SU-DHL-6 (cell line): Measurements from ENCODE around the gene MON2.
"Not testable (repeated sequence)": the region's sequence is repeated elsewhere in the genome, so short reads cannot be mapped to it uniquely, and the experiment has no call there.

Experiments
- H2AFZ ChIP-seq: fragments of 200-600 bp; sonication (generic); 2 replicates; pipeline ENCODE4 v1.6.1; 2014; ENCODE audit warnings: low read depth, mild to moderate bottlenecking, moderate library complexity, mixed read lengths, antibody characterized with exemption, low read length; ENCODE audit not compliant: severe bottlenecking
- H3F3A ChIP-seq: fragments of 200-600 bp; shearing (Covaris generic); 2 replicates; pipeline ENCODE4 v1.6.0; 2016; ENCODE audit warnings: antibody characterized with exemption, mild to moderate bottlenecking; ENCODE audit not compliant: insufficient read depth
- H3K27ac ChIP-seq: fragments of 200-600 bp; sonication (generic); 2 replicates; pipeline ENCODE4 v1.5.1; 2016; ENCODE audit warnings: low read depth, mild to moderate bottlenecking, low read length, moderate library complexity, mixed read lengths
- H3K27me3 ChIP-seq: fragments of 200-600 bp; sonication (generic), shearing (Covaris generic); 2 replicates; pipeline ENCODE4 v1.6.0; 2014; ENCODE audit warnings: mild to moderate bottlenecking, low read length
- H3K36me3 ChIP-seq: fragments of 200-600 bp; sonication (generic); 2 replicates; pipeline ENCODE4 v1.6.1; 2014; ENCODE audit warnings: mild to moderate bottlenecking, low read length, mixed read lengths
- H3K4me2 ChIP-seq: fragments of 300-600, 200-600 bp; shearing (Covaris generic), sonication (generic); 2 replicates; pipeline ENCODE4 v1.6.0; 2014; ENCODE audit warnings: low read length, low read depth, mild to moderate bottlenecking; ENCODE audit not compliant: poor library complexity, severe bottlenecking
- H3K4me3 ChIP-seq: fragments of 200-600 bp; sonication (generic); 2 replicates; pipeline ENCODE4 v1.5.1; 2014; ENCODE audit warnings: antibody characterized with exemption, low read length, mild to moderate bottlenecking, mixed read lengths; ENCODE audit not compliant: insufficient read depth, poor library complexity, severe bottlenecking
- H3K79me2 ChIP-seq: fragments of 200-600 bp; sonication (generic); 2 replicates; pipeline ENCODE4 v1.6.1; 2014; ENCODE audit warnings: mild to moderate bottlenecking, low read length, moderate library complexity; ENCODE audit not compliant: insufficient read depth
- H3K9ac ChIP-seq: fragments of 200-600 bp; sonication (generic); 2 replicates; pipeline ENCODE4 v1.7.0; 2014; ENCODE audit warnings: mild to moderate bottlenecking, low read length
- H3K9me2 ChIP-seq: fragments of 200-600 bp; sonication (generic); replicated peaks from 2 replicates; pipeline ENCODE4 v1.6.1; 2014; ENCODE audit warnings: low read length; ENCODE audit not compliant: insufficient read depth
- H3K9me3 ChIP-seq: fragments of 200-600 bp; sonication (generic); 2 replicates; pipeline ENCODE4 v1.6.1; 2014; ENCODE audit warnings: low read length, mixed read lengths; ENCODE audit not compliant: insufficient read depth
- H4K20me1 ChIP-seq: fragments of 200-600 bp; sonication (generic); 2 replicates; pipeline ENCODE4 v1.6.1; 2014; ENCODE audit warnings: low read depth, mild to moderate bottlenecking, antibody characterized with exemption, low read length, moderate library complexity, mixed read lengths
- EZH2phosphoT487 ChIP-seq: fragments of 200-600 bp; sonication (generic), shearing (Covaris generic); conservative IDR thresholded peaks from 2 replicates; pipeline ENCODE4 v1.6.1; 2018; ENCODE audit warnings: mild to moderate bottlenecking, antibody characterized with exemption, low read length, moderate library complexity, mixed read lengths
- TF ChIP-seq, protein P1 (sequence below): fragments of 200-600 bp; sonication (generic); IDR thresholded peaks from one replicate; pipeline ENCODE4 v1.5.1; 2017; ENCODE audit warnings: antibody characterized with exemption, mild to moderate bottlenecking, low read length, moderate library complexity; ENCODE audit not compliant: insufficient read depth, poor library complexity, severe bottlenecking

MON2 gene

GRCh38 chr12:62505786-62506185 is 39.2 kb downstream of the MON2 start:
- Histone ChIP-seq H3K79me2 (0 out of 2 replicates have a peak, but pooled peaks cover 3% of the 10 kb centered on the region), H4K20me1 (no peaks in the 10 kb centered on the region), H3K9me2 (no peaks in the 10 kb centered on the region), H3K36me3 (peaks cover 30% of the 10 kb centered on the region), H3K9me3 (no peaks in the 10 kb centered on the region), H2AFZ (no peak overlapping the region), H3K4me3 (no peak overlapping the region), H3F3A (no peaks in the 10 kb centered on the region), H3K27ac (no peak overlapping the region), H3K9ac (no peak overlapping the region), H3K27me3 (no peaks in the 10 kb centered on the region), H3K4me2 (no peak overlapping the region)
- TF ChIP-seq EZH2phosphoT487 = no peak
- TF ChIP-seq, protein P1, sequence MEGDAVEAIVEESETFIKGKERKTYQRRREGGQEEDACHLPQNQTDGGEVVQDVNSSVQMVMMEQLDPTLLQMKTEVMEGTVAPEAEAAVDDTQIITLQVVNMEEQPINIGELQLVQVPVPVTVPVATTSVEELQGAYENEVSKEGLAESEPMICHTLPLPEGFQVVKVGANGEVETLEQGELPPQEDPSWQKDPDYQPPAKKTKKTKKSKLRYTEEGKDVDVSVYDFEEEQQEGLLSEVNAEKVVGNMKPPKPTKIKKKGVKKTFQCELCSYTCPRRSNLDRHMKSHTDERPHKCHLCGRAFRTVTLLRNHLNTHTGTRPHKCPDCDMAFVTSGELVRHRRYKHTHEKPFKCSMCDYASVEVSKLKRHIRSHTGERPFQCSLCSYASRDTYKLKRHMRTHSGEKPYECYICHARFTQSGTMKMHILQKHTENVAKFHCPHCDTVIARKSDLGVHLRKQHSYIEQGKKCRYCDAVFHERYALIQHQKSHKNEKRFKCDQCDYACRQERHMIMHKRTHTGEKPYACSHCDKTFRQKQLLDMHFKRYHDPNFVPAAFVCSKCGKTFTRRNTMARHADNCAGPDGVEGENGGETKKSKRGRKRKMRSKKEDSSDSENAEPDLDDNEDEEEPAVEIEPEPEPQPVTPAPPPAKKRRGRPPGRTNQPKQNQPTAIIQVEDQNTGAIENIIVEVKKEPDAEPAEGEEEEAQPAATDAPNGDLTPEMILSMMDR = no peak

DNA sequence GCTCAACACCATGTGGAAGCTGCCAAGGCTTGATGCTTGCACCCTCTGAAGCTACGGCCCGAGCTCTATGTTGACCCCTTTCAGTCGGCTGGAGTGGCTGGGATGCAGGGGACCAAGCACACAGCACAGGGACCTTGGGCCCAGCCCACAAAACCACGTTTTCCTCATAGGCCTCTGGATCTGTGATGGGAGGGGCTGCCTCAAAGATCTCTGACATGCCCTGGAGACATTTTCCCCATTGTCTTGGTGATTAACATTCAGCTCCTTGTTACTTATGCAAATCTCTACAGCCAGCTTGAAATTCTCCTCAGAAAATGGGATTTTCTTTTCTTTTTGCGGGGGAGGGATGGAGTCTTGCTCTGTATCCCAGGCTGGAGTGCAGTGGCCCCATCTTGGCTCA is 46.3 kb downstream of the MON2 start:
- Histone ChIP-seq H3K9me2 (no peaks in the 10 kb centered on the region), H3F3A (no peaks in the 10 kb centered on the region), H4K20me1 (no peaks in the 10 kb centered on the region), H3K27ac (no peak overlapping the region), H3K4me2 (no peak overlapping the region), H3K9ac (no peak overlapping the region), H2AFZ (no peak overlapping the region), H3K36me3 (peaks cover 26% of the 10 kb centered on the region), H3K79me2 (no peaks in the 10 kb centered on the region), H3K9me3 (no peaks in the 10 kb centered on the region), H3K4me3 (no peak overlapping the region), H3K27me3 (no peaks in the 10 kb centered on the region)
- TF ChIP-seq, protein P1 = no peak
- TF ChIP-seq EZH2phosphoT487 = no peak

GRCh38 chr12:62514080-62514479 is 47.5 kb downstream of the MON2 start:
- H3K9me3 ChIP-seq, H3F3A ChIP-seq, H3K27ac ChIP-seq, H3K4me2 ChIP-seq, H3K79me2 ChIP-seq, H3K4me3 ChIP-seq, H2AFZ ChIP-seq, H3K9me2 ChIP-seq, H3K9ac ChIP-seq, H4K20me1 ChIP-seq, H3K27me3 ChIP-seq: not testable (repeated sequence)
- H3K36me3 ChIP-seq = peaks cover 18% of the 10 kb centered on the region

DNA sequence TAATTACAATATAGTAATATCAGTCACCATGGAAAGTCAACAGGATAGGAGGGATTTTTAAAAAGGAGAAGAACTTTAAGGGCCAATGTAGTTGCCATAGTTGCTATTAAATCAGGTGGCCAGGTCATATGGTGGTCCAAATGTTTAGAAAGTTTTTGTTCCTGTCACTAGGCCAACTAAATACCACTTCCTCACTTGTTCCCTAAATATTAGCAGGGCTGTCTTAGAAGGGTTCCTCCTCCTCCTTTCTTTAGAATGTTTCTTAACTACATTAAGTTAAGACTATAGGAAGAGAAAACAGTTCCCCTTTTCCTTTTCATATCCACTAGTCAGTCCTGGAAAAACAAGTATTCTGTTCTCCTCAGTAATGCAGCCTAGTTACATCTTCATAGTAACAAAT is 50.3 kb downstream of the MON2 start:
- H2AFZ ChIP-seq = no peak overlapping the region
- no peaks in the 10 kb centered on the region for H3F3A ChIP-seq
- H3K4me3 ChIP-seq = no peak overlapping the region
- H3K27ac ChIP-seq = no peak overlapping the region
- H4K20me1 ChIP-seq = no peaks in the 10 kb centered on the region
- no peaks in the 10 kb centered on the region for H3K9me3 ChIP-seq
- H3K9ac ChIP-seq = no peak overlapping the region
- no peaks in the 10 kb centered on the region for H3K36me3 ChIP-seq
- no peaks in the 10 kb centered on the region for H3K27me3 ChIP-seq
- H3K9me2 ChIP-seq = no peaks in the 10 kb centered on the region
- H3K79me2 ChIP-seq = no peaks in the 10 kb centered on the region
- TF ChIP-seq EZH2phosphoT487 = no peak
- TF ChIP-seq, protein P1 = no peak
- H3K4me2 ChIP-seq = no peak overlapping the region
